ENCODE measurements around the gene ZNF365.
"Not testable (repeated sequence)": the region's sequence is repeated elsewhere in the genome, so short reads cannot be mapped to it uniquely, and the experiment has no call there.

Gene ZNF365

DNA sequence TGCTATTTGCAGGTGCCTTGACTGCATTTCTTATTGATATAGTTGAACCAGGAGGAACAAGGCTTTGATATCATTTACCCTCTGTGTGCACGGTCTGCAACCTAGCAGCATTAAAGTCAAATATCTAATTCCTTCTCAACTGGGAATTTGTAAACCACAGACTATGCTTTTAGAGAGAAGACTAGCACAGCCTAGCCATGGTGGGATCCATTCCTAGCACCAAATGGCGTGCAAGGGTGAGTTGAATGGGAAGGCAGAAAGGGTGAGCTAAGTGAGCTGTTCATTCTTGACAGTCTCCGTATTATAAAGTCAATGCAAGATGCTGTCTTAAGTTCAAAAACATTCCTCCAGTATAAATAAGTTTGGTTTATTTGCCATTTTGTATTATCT is 2.9 kb downstream of the ZNF365 start:
- DNase-seq (ENCODE audit: low read depth in 2 of 2) = no peak

- DNase-seq (ENCODE audit: low read depth in 2 of 2) = no peak
These were observed 3.8 kb downstream of the ZNF365 start for GRCh38 chr10:62377966-62378365.

DNA sequence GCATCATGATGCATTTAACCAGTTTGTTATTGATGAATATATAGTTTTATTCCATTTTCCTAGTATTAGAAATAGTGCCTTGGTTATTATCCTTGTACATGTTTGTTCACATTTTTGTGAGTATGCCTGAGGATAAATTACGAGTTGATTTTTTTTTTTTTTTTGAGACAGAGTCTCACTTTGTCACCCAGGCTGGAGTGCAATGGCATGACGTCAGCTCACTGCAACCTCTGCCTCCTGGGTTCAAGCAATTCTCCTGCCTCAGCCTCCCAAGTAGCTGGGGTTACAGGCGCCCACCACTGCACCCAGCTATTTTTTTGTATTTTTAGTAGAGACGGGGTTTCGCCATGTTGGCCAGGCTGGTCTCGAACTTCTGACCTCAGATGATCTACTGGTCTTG is 4.7 kb downstream of the ZNF365 start:
- DNase-seq (ENCODE audit: low read depth in 2 of 2) = not testable (repeated sequence)

DNA sequence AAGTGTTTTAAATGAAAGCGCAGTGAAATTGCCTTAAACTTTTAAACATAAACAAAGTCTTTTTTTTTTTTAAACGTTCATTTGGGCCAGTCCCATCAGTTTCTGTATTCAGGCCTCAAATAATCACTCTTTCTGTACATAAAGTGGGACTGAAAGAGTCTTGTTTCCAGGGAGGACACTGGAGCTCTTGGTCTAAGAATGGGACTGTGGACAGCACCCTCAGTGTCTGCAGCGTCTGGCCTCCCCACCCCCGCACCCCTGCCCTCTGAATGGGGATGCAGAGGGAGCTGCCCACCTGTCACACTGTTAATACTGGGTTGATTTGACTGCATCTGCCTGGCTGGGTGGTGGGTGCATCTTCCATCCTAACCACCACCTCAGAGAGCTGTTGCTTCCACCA is 5.2 kb downstream of the ZNF365 start:
- no peak for DNase-seq (ENCODE audit: low read depth in 2 of 2)

DNA sequence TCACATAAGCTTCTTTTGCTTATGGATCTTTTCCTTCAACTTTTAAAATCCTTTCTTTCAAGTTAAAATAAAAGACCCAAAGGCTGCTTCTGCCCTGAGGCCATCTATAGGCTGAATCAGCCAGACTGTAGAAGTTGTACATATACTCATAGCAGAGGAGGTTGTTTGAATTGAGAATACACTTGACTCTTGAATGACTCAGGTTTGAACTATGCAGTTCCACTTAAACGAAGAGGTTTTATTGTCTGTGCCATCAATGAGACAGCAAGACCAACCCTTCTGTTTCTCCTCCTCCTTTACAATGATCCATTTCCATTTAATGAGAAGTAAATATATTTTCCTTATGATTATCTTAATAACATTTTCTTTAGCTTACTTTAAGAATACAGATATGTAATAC is 5.8 kb downstream of the ZNF365 start:
- DNase-seq (ENCODE audit: low read depth in 2 of 2) = peak; percentile 35 to 45

DNA sequence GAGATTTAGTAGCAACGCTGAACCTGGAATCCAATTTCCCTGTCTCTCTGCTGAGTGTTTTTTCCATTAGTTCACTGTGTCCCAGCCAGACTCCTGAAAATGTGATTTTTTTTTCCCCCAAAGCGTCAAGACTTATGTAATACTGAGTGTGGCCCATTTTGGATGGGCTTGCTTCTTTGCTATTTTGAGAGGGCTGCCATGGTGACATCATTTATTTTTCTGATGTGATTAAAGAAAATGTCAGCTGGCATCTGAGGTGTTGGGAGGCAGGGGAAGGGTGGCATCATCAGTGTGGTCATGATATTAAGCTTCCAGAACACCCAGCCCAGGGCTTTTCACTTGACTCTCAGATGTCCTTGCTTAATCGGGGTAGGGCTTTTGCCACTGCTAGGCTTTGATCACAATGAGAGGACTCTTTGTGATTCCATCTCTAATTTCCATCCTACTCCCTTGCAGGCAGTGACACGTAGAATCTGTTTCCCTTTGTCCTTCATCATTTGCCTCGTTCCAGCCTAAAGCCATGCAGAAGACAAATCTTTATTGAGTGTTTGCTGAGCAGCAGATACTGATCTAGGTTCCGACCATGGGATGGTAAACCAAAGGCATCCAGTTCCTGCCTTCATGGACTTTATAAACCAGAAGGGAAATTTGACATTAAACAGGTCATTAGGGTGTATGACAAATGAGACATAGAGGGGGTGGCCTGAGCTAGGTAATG is 7.4 kb downstream of the ZNF365 start:
- no peak for DNase-seq (ENCODE audit: low read depth in 2 of 2)

- DNase-seq (ENCODE audit: low read depth in 2 of 2) = no peak
These were observed 8.7 kb downstream of the ZNF365 start for GRCh38 chr10:62382831-62383230.

GRCh38 chr10:62384057-62384446 is 9.9 kb downstream of the ZNF365 start:
- peak in 1 of 2 experiments; percentile 11 for DNase-seq (ENCODE audit: low read depth in 2 of 2)

- no peak for DNase-seq (ENCODE audit: low read depth in 2 of 2)
These were observed 10.4 kb downstream of the ZNF365 start for GRCh38 chr10:62384447-62385081.

DNA sequence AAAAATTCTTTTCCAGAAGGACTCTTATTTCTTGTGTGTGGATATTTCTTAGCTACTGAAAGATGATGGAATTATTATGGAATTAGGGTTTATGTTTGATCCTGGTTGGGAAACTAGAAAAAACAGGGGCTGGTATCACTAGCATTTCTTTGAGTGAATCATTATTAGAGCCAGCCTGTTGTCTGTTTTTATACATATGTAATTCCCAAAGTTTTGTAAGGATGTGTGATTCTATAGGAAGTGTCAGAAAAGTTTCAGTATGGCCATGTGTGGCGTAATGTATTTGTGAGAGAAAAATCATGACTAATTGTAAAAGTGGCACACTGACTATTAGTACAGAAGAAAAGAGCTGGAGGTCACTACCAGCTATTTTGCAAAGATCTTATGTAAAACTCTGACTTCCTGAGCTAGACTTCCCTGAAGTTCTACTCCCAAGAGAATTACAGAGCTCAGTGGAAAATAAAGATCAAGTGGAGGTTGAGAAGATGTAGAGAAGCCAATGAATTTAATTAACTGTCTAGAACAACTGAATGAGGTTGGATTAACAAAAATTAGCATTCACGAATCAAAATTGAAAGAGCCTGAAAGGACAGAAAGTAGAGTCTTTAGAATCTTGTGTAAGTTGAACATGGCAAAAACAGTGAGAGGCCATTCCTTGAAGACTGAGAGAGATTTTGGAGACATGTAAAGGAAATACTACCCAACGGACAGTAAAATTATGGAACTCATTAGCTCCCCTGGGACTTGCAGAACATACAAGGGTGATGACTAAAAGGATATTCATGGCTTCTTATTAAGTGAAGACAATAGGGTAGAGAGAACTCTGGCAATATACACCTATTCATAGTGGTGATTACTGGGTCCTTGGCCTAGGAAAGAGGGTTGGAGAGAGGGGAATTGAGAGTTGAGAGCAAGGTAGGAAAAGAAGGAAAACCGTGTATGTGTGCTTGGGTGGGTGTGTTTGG is 12.5 kb downstream of the ZNF365 start:
- peak in 1 of 2 experiments; percentile 26 for DNase-seq (ENCODE audit: low read depth in 2 of 2)

- no peak for DNase-seq (ENCODE audit: low read depth in 2 of 2)
These were observed 14.2 kb downstream of the ZNF365 start for GRCh38 chr10:62388328-62388727.

GRCh38 chr10:62390497-62391176 is 16.5 kb downstream of the ZNF365 start:
- DNase-seq (ENCODE audit: low read depth in 2 of 2) = peak in 1 of 2 experiments; percentile 3

- no peak for DNase-seq (ENCODE audit: low read depth in 2 of 2)
These were observed 19.1 kb downstream of the ZNF365 start for GRCh38 chr10:62393237-62393636.

GRCh38 chr10:62394556-62395018 is 20.4 kb downstream of the ZNF365 start:
- DNase-seq (ENCODE audit: low read depth in 2 of 2) = no peak

GRCh38 chr10:62395892-62396291 is 21.7 kb downstream of the ZNF365 start:
- DNase-seq (ENCODE audit: low read depth in 2 of 2) = no peak

DNA sequence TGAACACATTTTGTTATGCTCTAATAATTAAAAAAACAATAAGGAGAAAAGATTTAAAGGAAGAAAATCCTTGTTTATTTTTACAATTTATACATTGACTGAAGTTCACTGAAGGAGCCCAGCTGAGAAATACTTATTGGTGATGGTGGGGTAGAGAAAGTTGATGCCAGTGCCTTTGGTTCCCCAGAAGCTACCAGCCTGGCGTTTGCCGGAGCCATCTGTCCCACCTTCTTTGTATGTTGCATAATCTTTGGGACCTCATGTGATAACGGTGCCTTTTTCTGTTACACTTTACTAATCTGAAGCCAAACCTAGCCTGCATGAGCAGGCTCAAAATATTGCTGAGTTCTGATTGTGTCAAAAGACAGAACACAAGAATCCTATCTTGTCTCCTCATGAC is 22.7 kb downstream of the ZNF365 start:
- DNase-seq (ENCODE audit: low read depth in 2 of 2) = no peak

DNA sequence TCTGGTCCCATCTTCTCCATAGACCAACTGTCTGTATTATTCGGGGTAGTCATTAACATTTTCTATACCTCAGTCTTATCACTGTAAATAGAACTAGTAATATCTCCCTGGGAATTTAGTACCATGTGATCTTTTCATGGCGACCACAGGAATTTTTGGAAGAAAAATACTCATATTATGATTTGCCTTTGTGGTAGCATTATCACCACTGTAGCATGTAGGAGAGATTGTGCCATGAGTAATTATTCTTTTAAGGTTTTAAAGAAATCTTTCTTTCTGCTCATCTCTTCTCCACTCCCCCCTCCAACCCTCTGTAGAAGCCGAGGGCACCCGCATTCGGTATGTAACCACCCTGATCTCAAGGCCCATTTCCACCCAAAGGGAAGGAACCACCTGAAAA is 25.0 kb downstream of the ZNF365 start:
- DNase-seq (ENCODE audit: low read depth in 2 of 2) = no peak

GRCh38 chr10:62402508-62402907 is 28.3 kb downstream of the ZNF365 start:
- DNase-seq (ENCODE audit: low read depth in 2 of 2) = no peak

DNA sequence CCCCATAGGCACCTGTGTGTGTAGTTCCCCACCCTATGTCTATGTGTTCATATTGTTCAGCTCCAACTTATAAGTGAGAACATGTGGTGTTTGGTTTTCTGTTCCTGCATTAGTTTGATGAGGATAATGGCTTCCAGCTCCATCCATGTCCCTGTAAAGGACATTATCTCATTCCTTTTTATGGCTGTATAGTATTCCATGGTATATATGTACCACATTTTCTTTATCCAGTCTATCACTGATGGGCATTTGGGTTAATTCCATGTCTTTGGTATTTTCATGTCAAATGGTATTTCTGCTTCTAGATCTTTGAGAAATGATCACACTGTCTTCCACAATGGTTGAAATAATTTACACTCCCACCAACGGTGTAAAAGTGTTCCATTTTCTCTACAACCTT is 36.4 kb downstream of the ZNF365 start:
- DNase-seq (ENCODE audit: low read depth in 2 of 2) = not testable (repeated sequence)

DNA sequence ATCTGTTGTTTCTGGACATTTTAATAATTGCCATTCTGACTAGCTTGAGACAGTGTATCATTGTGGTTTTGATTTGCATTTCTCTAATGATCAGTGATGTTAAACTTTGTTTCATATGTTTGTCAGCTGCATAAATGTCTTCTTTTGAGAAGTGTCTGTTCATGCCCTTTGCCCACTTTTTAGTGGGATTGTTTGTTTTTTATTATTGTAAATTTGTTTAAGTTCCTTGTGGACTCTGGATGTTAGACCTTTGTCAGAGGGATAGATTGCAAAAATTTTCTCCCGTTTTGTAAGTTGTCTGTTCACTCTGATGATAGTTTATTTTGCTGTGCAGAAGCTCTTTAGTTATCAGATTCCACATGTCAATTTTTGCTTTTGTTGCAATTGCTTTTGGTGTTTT is 36.8 kb downstream of the ZNF365 start:
- DNase-seq (ENCODE audit: low read depth in 2 of 2) = not testable (repeated sequence)

DNA sequence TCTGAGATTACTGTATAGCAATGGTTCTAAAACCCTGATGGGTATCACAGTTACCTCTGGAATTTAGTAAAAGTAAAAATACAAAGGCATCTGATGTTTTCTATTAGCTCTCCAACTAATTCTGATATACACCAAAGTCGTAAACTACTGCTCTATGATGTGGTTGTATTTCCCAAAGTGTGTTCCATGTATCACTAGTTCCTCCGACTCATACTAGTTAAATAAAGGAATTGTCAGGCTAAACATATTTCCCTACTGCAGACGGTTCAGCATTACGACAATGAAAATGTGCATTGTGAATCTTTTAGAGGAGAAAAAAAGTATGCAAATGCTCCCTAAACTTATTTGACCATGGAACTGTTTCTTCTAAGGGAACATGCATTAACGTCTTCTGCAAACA is 38.9 kb downstream of the ZNF365 start:
- DNase-seq (ENCODE audit: low read depth in 2 of 2) = no peak

DNA sequence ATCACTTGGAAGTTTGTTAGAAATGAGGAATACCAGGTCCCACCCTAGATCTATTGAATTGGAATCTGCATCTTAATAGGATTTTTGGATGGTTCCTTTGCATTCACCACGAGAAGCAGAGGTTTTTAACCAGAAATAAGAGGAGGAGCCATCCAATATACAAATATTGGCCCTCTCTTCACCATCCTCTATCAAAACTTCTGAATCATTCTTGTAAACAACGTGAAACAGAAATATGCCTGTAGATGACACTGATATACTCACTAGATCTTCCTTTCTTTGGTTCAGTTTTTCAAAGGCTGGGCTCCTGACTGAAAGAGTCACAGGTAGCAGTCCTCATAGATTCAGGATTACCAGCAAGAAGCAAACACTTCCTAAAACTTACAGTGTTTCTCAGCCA is 39.5 kb downstream of the ZNF365 start:
- DNase-seq (ENCODE audit: low read depth in 2 of 2) = no peak
